ENCODE results near the gene CELF1. TPM values are rescaled to one million over a fixed set of nuclear protein-coding genes. Genes with fewer than 3 reads are reported as not detected.

CELF1 gene
- total RNA-seq, 1 donor from 2014 or later = 97.5 TPM

DNA sequence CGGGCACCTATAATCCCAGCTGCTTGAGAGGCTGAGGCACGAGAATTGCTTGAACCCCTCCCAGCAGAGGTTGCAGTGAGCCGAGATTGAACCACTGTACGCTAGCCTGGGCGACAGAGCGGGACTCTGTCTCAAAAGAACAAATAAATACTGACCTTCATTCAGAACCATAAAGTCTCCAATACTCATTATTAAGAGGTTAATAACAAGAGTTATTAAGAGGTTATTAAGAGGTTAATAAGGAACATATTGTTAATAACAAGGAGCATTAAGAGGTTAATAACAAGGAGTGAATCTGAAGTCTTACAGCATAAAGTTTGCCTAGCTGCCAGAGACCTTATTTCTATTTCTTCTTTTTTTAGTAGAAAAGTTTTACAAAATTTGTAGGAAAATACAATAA is 7.6 kb downstream of the CELF1 start:
- intact Hi-C loops (cut with DNase I) = no loop called here
- Histone ChIP-seq H3K9me3 (no peaks in the 10 kb centered on the region), H3K27me3 (no peaks in the 10 kb centered on the region), H3K36me3 (no peaks in the 10 kb centered on the region), H3K4me1 (peaks cover 55% of the 10 kb centered on the region), H3K4me3 (no peak overlapping the region), H3K27ac (no peak overlapping the region)
- TF ChIP-seq, protein P1, sequence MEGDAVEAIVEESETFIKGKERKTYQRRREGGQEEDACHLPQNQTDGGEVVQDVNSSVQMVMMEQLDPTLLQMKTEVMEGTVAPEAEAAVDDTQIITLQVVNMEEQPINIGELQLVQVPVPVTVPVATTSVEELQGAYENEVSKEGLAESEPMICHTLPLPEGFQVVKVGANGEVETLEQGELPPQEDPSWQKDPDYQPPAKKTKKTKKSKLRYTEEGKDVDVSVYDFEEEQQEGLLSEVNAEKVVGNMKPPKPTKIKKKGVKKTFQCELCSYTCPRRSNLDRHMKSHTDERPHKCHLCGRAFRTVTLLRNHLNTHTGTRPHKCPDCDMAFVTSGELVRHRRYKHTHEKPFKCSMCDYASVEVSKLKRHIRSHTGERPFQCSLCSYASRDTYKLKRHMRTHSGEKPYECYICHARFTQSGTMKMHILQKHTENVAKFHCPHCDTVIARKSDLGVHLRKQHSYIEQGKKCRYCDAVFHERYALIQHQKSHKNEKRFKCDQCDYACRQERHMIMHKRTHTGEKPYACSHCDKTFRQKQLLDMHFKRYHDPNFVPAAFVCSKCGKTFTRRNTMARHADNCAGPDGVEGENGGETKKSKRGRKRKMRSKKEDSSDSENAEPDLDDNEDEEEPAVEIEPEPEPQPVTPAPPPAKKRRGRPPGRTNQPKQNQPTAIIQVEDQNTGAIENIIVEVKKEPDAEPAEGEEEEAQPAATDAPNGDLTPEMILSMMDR (IDR thresholded peaks at IDR 0.05) = no peak
- ATAC-seq (no peak), DNase-seq (no peak)

DNA sequence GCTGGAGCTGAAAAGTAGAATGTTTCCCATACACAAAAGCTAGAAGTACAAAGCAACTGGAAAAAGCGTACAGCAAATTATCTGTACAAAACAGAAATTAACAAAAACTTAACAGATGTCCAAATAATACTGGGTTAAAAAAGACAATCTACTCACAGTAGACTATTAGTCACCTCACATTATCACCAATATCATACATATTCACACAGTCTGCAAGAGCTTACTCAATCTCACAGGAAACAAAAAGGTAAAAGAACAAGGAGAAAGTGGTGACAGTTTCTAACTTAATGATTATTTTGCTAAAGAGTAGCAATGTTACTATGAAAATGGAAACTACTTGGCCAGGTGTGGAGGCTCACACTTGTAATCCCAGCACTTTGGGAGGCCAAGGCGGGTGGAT is 11.9 kb downstream of the CELF1 start:
- no peak for ATAC-seq
- intact Hi-C loops (cut with DNase I) = no loop called here
- DNase-seq = no peak
- H3K4me3 ChIP-seq = no peak overlapping the region
- no peak overlapping the region for H3K27ac ChIP-seq
- no peaks in the 10 kb centered on the region for H3K27me3 ChIP-seq
- no peaks in the 10 kb centered on the region for H3K9me3 ChIP-seq
- peaks cover 3% of the 10 kb centered on the region for H3K36me3 ChIP-seq
- TF ChIP-seq, protein P1 (IDR thresholded peaks at IDR 0.05) = no peak
- H3K4me1 ChIP-seq = peaks cover 53% of the 10 kb centered on the region

DNA sequence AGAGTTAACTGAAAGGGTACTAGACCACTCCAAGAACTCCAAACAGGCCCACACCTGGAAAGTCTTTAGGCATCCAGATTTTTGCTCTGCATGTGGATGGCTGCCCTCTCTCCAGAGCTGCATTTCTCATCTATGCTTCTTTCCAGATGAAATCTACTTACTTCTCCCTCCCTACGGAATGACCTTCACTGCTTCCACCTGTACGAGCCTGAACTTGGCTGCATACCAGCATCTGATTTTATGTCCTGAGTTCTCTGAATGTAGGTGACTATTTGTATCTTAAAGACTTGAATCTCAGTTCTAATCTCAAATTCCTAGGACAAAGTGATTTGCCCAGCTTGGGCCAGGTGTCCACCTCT is 13.3 kb downstream of the CELF1 start:
- TF ChIP-seq, protein P1 (IDR thresholded peaks at IDR 0.05) = no peak
- ATAC-seq (no peak), DNase-seq (no peak)
- Histone ChIP-seq H3K27me3 (no peaks in the 10 kb centered on the region), H3K36me3 (peaks cover 13% of the 10 kb centered on the region), H3K4me3 (no peak overlapping the region), H3K4me1 (peaks cover 54% of the 10 kb centered on the region), H3K9me3 (no peaks in the 10 kb centered on the region), H3K27ac (peak overlapping the region; percentile 26)
- intact Hi-C loops (cut with DNase I) = no loop called here

DNA sequence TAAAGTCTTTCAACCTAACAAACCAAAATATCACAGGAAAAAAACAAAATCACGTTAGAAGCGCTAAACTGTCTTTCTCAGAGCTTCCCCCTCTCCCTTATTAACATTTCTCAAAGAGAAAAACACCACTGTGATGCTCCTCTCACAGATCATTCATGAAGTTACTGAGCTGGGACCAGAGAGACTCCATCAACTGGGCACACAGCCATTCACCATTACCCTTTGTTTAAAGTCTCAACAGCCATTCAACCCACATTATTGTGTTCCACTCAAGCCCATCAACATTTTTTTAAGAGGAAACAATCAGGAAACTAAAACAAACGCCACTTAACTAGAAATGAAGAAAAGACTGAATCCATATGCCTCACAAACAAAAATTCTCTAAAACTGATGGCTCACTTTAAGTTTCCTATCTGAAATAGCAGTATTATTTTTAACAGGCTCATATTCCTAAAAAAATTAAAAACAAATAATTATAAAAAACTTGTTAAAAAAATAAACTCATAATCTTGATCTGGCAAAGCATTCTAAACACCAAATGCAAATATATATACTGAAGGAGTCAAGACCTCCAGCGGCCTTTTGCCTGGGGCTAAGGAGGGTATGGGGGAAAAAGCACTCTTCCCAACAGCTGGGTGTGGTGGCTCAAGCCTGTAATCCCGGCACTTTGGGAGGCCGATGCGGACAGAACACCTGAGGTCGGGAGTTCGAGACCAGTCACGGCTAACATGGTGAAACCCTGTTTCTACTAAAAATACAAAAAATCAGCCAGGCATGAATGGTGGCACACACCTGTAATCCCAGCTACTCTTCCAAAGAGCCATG is 14.0 kb downstream of the CELF1 start:
- H3K4me3 ChIP-seq = no peak overlapping the region
- H3K4me1 ChIP-seq = peaks cover 58% of the 10 kb centered on the region
- H3K9me3 ChIP-seq = no peaks in the 10 kb centered on the region
- H3K27ac ChIP-seq = peak overlapping the region; percentile 26
- TF ChIP-seq, protein P1 (IDR thresholded peaks at IDR 0.05) = no peak
- intact Hi-C loops (cut with DNase I) = no loop called here
- H3K36me3 ChIP-seq = peaks cover 13% of the 10 kb centered on the region
- H3K27me3 ChIP-seq = no peaks in the 10 kb centered on the region
- ATAC-seq (no peak), DNase-seq (no peak)

DNA sequence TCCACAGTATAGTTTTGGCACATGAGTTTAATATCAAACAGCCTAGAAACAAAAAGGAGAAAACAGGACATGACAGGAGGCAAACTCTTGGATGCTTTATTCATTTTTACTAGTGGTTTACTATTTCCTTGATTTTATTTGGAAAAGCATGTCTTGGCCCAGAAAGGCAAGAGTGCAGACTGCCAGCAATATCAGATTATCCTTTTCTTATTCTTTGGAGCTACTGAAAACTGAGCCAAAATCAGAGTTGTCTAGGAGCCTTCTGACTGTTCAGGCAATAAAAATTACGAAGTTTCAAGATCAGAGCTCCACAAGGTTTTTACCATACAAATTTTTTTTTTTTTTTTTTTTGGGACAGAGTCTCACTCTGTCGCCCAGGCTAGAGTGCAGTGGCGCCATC is 16.0 kb downstream of the CELF1 start:
- H3K4me1 ChIP-seq = peaks cover 58% of the 10 kb centered on the region
- no peak overlapping the region for H3K27ac ChIP-seq
- H3K4me3 ChIP-seq = no peak overlapping the region
- DNase-seq (no peak), ATAC-seq (no peak)
- intact Hi-C loops (cut with DNase I) = no loop called here
- no peaks in the 10 kb centered on the region for H3K27me3 ChIP-seq
- H3K9me3 ChIP-seq = no peaks in the 10 kb centered on the region
- peaks cover 13% of the 10 kb centered on the region for H3K36me3 ChIP-seq
- TF ChIP-seq, protein P1 (IDR thresholded peaks at IDR 0.05) = no peak

Data from upper lobe of right lung (tissue), 1 donor.